IPS-18c (cell line): Measurements from ENCODE around the gene DCC.

Experiments used
- H3K4me3 ChIP-seq: 2 replicates; pipeline ENCODE4 v1.7.0; 2013; ENCODE audit warnings: low read depth, mild to moderate bottlenecking, low read length, moderate library complexity; ENCODE audit not compliant: insufficient read depth
- H3K9me3 ChIP-seq: one replicate; pipeline ENCODE4 v1.6.1; 2013; ENCODE audit warnings: mild to moderate bottlenecking, low read length, moderate library complexity; ENCODE audit not compliant: control insufficient read depth, insufficient read depth

Gene DCC

GRCh38 chr18:52588931-52589330 is 248.9 kb downstream of the DCC start:
- no peak overlapping the region for H3K4me3 ChIP-seq

DNA sequence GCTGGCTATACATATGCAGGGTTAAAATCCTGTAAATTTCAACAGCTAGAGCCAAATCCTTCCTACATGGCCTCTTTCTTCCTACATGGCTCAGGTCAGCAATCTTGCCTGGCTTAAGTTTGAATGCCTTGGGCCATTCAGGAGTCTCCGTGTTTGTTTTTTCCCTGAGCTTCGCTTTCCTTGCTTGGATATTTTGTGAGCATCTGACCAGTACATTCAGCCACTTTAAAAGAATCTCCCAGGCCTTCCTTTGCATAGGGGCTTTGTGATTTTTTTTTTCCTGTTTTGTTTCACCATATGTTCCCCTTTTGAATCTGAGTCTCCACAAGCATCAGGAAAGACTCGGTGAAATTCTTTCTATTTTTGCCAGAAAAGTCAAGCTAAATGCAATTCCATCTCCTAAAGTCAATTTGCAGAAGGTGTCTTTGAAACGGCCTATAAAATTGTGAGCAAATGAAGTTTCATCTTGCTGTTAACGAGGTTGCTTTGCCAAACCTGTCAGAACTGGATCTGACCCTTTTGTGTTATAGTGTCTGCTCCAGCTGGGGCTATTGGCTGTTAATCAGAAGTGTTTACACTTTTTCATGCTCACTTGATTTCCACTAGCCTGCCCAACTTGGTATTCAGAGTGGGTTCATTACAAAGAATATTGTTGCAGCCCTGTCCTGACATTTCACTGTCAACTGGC is 256.9 kb downstream of the DCC start:
- Histone ChIP-seq H3K4me3 (no peak overlapping the region), H3K9me3 (no peaks in the 10 kb centered on the region)

More at GRCh38 chr18:52588931-52589330, 248.9 kb downstream of the DCC start:
- H3K9me3 ChIP-seq = no peaks in the 10 kb centered on the region

GRCh38 chr18:52598921-52599320 is 258.9 kb downstream of the DCC start:
- H3K9me3 ChIP-seq = no peaks in the 10 kb centered on the region

DNA sequence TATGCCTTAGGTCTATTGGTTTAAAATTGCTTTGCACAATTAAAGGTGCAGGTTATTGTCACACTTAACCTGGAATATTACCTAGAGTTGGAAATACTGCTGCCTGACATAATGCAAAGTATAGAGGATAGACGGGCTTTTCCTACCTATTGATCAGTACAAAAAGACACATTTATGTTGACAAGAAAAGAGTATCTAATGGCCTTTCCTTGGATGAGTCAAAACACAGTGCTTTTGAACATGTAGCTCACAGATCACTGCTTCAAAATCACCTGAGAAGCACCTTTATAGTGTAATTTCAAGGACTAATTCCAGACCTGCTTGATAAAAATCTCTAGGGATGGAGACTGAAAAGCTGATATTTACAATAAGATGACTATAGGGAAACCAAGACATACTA is 262.8 kb downstream of the DCC start:
- Histone ChIP-seq H3K4me3 (no peak overlapping the region), H3K9me3 (no peaks in the 10 kb centered on the region)

More at GRCh38 chr18:52598921-52599320, 258.9 kb downstream of the DCC start:
- no peak overlapping the region for H3K4me3 ChIP-seq

- Histone ChIP-seq H3K4me3 (no peak overlapping the region), H3K9me3 (no peaks in the 10 kb centered on the region)
These were observed 265.3 kb downstream of the DCC start for GRCh38 chr18:52605345-52605744.

DNA sequence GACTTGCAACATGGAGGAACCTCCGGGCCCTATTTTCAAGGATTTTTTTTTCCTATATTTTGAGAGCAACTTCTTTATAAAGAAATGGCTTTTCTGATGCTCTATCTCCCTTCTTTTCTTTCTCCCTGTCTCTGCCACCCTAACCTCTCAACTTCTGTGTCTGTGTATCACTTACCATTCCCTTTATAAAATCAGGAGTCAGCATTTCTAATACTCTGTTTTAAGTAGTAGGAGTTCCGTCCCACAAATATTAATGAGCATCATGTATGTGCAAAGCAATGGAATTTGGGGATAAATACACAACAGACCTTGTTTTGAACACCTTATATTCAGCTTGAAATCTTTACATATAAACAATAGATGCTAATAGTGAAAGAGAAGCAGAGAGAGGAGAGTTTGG is 268.0 kb downstream of the DCC start:
- no peaks in the 10 kb centered on the region for H3K9me3 ChIP-seq
- no peak overlapping the region for H3K4me3 ChIP-seq

GRCh38 chr18:52610451-52611115 is 270.6 kb downstream of the DCC start:
- Histone ChIP-seq H3K4me3 (no peak overlapping the region), H3K9me3 (peaks cover 2% of the 10 kb centered on the region)

DNA sequence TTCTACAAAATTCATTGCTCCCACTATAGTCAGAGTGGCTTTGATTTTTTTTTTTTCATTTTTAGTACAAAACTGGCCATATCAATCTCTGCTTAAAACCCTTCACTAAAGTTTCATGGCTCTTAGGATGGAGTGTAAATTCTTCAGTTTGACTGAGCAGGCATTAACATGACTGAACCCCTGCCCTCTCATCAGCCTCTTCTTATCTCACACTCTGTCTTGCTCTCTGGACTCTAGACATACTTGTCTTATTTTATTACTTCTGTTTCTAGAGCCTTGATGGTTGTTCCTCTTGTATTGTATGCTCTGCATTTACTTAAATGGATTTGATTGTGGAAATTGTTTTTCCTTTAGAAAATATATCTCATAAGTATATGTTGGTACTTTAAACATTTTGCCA is 272.4 kb downstream of the DCC start:
- peaks cover 2% of the 10 kb centered on the region for H3K9me3 ChIP-seq
- no peak overlapping the region for H3K4me3 ChIP-seq

- peaks cover 2% of the 10 kb centered on the region for H3K9me3 ChIP-seq
- H3K4me3 ChIP-seq = no peak overlapping the region
These were observed 275.3 kb downstream of the DCC start for GRCh38 chr18:52615321-52615720.

- Histone ChIP-seq H3K4me3 (no peak overlapping the region), H3K9me3 (peaks cover 2% of the 10 kb centered on the region)
These were observed 275.9 kb downstream of the DCC start for GRCh38 chr18:52615943-52616342.

- peaks cover 2% of the 10 kb centered on the region for H3K9me3 ChIP-seq
These were observed 277.9 kb downstream of the DCC start for GRCh38 chr18:52617931-52618330.

GRCh38 chr18:52620926-52621439 is 281.0 kb downstream of the DCC start:
- H3K9me3 ChIP-seq = no peaks in the 10 kb centered on the region
- H3K4me3 ChIP-seq = no peak overlapping the region

More at GRCh38 chr18:52617931-52618330, 277.9 kb downstream of the DCC start:
- H3K4me3 ChIP-seq = no peak overlapping the region

DNA sequence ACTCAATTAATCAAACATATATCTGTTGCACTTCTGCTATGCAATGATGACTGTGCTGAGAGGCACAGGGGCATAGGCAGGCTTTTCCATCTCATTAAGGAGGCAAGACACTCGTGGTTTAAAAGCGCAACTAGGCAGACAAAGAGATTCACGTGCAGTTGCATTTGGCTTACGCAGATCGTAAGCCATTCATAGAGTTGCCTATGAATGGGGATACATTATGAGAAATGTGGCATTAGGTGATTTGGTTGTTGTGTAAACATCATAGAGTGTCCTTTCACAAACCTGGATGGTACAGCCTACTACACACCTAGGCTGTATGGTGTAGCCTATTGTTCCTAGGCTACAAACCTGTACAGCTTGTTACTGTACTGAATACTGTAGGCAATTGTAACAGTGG is 284.7 kb downstream of the DCC start:
- Histone ChIP-seq H3K9me3 (no peaks in the 10 kb centered on the region), H3K4me3 (no peak overlapping the region)

DNA sequence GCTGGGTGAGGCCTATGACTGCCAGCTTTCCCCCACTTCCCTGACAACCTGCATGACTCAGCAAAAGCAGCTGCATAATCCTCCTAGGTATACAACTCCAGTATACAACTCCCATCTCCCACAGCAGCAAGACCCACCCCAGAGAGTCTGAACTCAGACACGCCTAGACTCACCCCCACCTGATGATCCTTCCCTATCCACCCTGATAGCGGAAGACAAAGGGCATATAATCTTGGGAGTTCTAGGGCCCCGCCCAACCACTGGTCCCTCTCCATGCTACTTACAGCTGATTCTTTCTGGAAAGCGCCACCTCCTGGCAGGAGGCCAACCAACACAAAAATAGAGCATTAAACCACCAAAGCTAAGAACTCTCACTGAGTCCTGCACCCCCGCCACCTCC is 296.5 kb downstream of the DCC start:
- Histone ChIP-seq H3K4me3 (no peak overlapping the region), H3K9me3 (no peaks in the 10 kb centered on the region)

DNA sequence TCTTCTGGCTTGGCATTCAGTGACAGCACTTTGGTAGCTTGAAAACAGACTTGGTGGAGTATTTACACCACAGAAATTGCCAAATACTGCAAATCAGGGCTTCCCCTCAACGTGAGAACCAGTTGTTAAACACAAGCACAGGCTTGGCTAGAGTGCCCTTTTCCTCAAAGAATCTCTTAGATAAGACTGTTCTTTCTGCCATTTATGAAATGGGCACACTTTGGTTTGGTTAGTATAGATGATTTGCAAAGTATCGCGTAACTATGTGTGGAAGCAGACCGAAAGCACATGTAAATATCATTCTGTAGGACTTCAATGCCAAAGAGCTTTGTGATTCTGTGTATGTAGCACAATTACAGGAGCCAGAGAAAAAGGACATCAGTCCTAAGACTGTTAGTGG is 308.2 kb downstream of the DCC start:
- H3K9me3 ChIP-seq = no peaks in the 10 kb centered on the region

GRCh38 chr18:52652391-52652790 is 312.4 kb downstream of the DCC start:
- no peak overlapping the region for H3K4me3 ChIP-seq
- no peaks in the 10 kb centered on the region for H3K9me3 ChIP-seq

More for the DNA sequence above, 308.2 kb downstream of the DCC start:
- no peak overlapping the region for H3K4me3 ChIP-seq

GRCh38 chr18:52657043-52657805 is 317.2 kb downstream of the DCC start:
- Histone ChIP-seq H3K9me3 (no peaks in the 10 kb centered on the region), H3K4me3 (no peak overlapping the region)
